GM18870 (cell line): ENCODE results near the gene PAGR1.
A peak's percentile ranks its signal among the peaks of the same experiment; 100 is the strongest.
"Not testable (repeated sequence)": the region's sequence is repeated elsewhere in the genome, so short reads cannot be mapped to it uniquely, and the experiment has no call there.

ENCODE experiments used
- ATAC-seq: cut with Tn5 transposase; IDR thresholded peaks from one replicate; pipeline ENCODE4 v1.9.1; 2021; ENCODE audit warnings: moderate library complexity; ENCODE audit not compliant: unreplicated experiment

Gene PAGR1

GRCh38 chr16:29862383-29862883 lies 46.5 kb downstream of the PAGR1 start:
- ATAC-seq = peak; percentile 8

GRCh38 chr16:29862884-29863668 lies 47.1 kb downstream of the PAGR1 start, which contains the start of gene CDIPT:
CDIPT (minus strand) TSS chr16:29863226; CDS start chr16:29862857, 369 bp downstream.
- ATAC-seq = peak; percentile 86

- ATAC-seq = no peak
Observed at GRCh38 chr16:29863669-29863984, 47.7 kb downstream of the PAGR1 start.

- no peak for ATAC-seq
Observed at GRCh38 chr16:29864205-29864604, 48.3 kb downstream of the PAGR1 start.

GRCh38 chr16:29868396-29869009 lies 52.6 kb downstream of the PAGR1 start:
- no peak for ATAC-seq

GRCh38 chr16:29869067-29869466 lies 53.1 kb downstream of the PAGR1 start:
- ATAC-seq = not testable (repeated sequence)
